ENCODE results near the gene COTL1.

Gene COTL1

DNA sequence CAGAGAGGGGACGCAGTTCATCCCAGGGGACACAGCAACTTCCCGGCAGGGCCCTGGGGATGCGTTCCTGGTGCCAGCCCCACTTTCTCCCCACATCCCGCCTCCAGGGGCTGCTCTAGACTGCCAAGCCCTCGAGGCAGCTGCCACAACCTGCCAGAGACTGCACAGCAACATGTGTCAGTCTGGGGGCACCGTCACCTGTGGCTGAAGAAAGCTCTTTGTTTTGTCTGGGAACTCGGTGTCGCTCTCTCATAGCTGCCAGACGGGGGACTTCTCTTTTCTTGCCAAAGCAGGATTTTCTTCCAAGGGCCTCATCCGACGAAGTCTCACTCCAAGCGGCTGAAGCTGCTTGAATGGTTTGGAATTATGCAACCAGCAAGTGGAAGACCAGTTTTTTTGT, 43.7 kb downstream of the COTL1 start:
- Histone ChIP-seq H3K4me1 (ENCODE audit: low read depth, poor library complexity, severe bottlenecking) (no peaks in the 10 kb centered on the region), H3K27me3 (ENCODE audit: insufficient read depth, low read depth) (peaks cover 23% of the 10 kb centered on the region; the same call in 1 of the 2 replicates), H3K79me2 (ENCODE audit: insufficient read depth, low read depth) (no peaks in the 10 kb centered on the region), H3K36me3 (ENCODE audit: insufficient read depth) (no peaks in the 10 kb centered on the region), H3K27ac (no peak overlapping the region), H3K9ac (no peak overlapping the region), H3K4me2 (no peak overlapping the region), H4K20me1 (ENCODE audit: insufficient read depth) (no peaks in the 10 kb centered on the region), H3K4me3 (IDR thresholded peaks at IDR 0.05; ENCODE audit: insufficient read depth, low read depth, low read length) (no peak overlapping the region), H2AFZ (ENCODE audit: low read depth) (no peak overlapping the region)
- TF ChIP-seq, protein P1, sequence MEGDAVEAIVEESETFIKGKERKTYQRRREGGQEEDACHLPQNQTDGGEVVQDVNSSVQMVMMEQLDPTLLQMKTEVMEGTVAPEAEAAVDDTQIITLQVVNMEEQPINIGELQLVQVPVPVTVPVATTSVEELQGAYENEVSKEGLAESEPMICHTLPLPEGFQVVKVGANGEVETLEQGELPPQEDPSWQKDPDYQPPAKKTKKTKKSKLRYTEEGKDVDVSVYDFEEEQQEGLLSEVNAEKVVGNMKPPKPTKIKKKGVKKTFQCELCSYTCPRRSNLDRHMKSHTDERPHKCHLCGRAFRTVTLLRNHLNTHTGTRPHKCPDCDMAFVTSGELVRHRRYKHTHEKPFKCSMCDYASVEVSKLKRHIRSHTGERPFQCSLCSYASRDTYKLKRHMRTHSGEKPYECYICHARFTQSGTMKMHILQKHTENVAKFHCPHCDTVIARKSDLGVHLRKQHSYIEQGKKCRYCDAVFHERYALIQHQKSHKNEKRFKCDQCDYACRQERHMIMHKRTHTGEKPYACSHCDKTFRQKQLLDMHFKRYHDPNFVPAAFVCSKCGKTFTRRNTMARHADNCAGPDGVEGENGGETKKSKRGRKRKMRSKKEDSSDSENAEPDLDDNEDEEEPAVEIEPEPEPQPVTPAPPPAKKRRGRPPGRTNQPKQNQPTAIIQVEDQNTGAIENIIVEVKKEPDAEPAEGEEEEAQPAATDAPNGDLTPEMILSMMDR (conservative IDR thresholded peaks at IDR 0.05; ENCODE audit: low read depth, low read length): no peak

DNA sequence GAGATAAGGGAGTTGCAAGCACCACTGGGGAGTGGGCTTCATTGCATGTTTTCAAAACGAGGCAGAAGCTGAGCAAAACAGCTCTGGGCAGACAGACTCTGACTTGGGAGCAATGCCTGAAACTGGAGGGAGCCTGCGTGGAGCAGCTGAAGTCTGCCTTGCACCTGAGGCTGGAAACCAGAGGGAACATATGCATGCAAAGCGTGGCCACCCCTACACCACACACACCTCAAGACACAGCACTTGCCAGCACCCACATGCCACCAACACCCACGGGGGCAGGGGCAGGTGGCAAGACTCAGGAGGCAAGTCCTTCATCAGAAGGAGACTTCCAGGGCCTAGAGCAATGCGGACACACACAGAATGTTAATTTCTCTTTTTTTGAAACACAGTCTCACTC, 45.8 kb downstream of the COTL1 start:
- H3K9ac ChIP-seq: no peak overlapping the region
- H3K4me2 ChIP-seq: no peak overlapping the region
- no peaks in the 10 kb centered on the region for H4K20me1 ChIP-seq (ENCODE audit: insufficient read depth)
- no peak overlapping the region for H3K27ac ChIP-seq
- no peak overlapping the region for H2AFZ ChIP-seq (ENCODE audit: low read depth)
- peaks cover 41% of the 10 kb centered on the region; the same call in 1 of the 2 replicates for H3K27me3 ChIP-seq (ENCODE audit: insufficient read depth, low read depth)
- H3K79me2 ChIP-seq (ENCODE audit: insufficient read depth, low read depth): no peaks in the 10 kb centered on the region
- no peak overlapping the region for H3K4me3 ChIP-seq (IDR thresholded peaks at IDR 0.05; ENCODE audit: insufficient read depth, low read depth, low read length)
- no peaks in the 10 kb centered on the region for H3K4me1 ChIP-seq (ENCODE audit: low read depth, poor library complexity, severe bottlenecking)
- H3K36me3 ChIP-seq (ENCODE audit: insufficient read depth): no peaks in the 10 kb centered on the region
- TF ChIP-seq, protein P1 (conservative IDR thresholded peaks at IDR 0.05; ENCODE audit: low read depth, low read length): no peak

DNA sequence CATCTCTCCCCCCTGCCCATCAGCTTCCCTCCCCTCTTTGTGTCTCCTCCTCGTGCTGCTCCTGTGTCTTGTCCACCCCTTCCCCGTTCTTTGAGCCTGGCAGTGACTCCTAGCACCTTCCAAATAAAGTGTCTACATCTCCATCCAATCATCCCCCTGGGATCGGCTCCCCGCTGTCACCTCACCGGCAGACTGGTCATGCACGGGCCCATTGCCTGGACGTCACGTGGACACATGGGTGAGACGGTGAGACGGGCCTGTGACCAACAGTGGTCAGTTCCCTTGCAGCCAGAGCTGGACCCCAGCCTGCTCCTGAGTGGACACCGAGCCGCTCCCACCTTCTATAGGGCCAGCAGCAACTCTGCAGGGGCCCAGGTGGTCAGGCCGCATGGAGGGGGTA, 46.4 kb downstream of the COTL1 start:
- H3K27ac ChIP-seq: no peak overlapping the region
- no peaks in the 10 kb centered on the region for H3K36me3 ChIP-seq (ENCODE audit: insufficient read depth)
- H3K79me2 ChIP-seq (ENCODE audit: insufficient read depth, low read depth): no peaks in the 10 kb centered on the region
- no peak overlapping the region for H3K4me3 ChIP-seq (IDR thresholded peaks at IDR 0.05; ENCODE audit: insufficient read depth, low read depth, low read length)
- no peak overlapping the region for H2AFZ ChIP-seq (ENCODE audit: low read depth)
- TF ChIP-seq, protein P1 (conservative IDR thresholded peaks at IDR 0.05; ENCODE audit: low read depth, low read length): no peak
- H3K9ac ChIP-seq: no peak overlapping the region
- no peak overlapping the region for H3K4me2 ChIP-seq
- peaks cover 47% of the 10 kb centered on the region; the same call in 1 of the 2 replicates for H3K27me3 ChIP-seq (ENCODE audit: insufficient read depth, low read depth)
- no peaks in the 10 kb centered on the region for H4K20me1 ChIP-seq (ENCODE audit: insufficient read depth)
- H3K4me1 ChIP-seq (ENCODE audit: low read depth, poor library complexity, severe bottlenecking): no peaks in the 10 kb centered on the region

DNA sequence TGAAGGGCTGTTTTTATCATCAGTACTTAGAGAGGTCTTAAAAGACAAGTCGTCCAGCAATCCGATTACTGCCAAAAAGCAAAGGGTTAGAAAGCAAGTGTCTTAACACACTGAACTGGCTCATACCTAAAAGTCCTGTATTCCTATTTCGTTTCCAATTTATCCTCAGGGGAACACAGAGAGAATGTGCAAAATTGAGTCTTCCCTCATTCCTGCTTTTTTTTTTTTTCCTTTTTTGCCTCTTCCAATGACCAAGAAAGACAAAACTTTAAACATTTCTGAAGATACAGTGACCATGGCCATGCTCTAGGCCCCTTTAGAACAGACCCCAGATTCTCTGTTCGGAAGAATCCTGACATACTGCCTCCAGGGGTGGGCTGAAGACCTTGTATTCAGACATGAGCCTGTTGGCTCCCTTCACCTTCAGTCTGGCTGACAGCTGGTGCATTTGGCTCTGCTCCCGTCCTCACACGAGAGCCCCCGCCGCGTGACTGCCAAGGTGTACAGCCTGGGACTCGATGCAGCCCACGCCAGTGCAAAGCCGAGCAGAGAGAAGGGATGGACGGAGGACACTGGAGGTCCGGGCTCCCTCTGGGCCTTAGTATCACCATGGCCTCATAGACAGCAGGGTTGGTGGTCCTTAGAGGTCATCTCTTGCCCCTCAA, 47.0 kb downstream of the COTL1 start:
- H3K27ac ChIP-seq: no peak overlapping the region
- no peaks in the 10 kb centered on the region for H3K4me1 ChIP-seq (ENCODE audit: low read depth, poor library complexity, severe bottlenecking)
- no peak overlapping the region for H3K4me2 ChIP-seq
- no peaks in the 10 kb centered on the region for H3K79me2 ChIP-seq (ENCODE audit: insufficient read depth, low read depth)
- peaks cover 50% of the 10 kb centered on the region; the same call in 1 of the 2 replicates for H3K27me3 ChIP-seq (ENCODE audit: insufficient read depth, low read depth)
- no peak overlapping the region for H3K9ac ChIP-seq
- no peaks in the 10 kb centered on the region for H3K36me3 ChIP-seq (ENCODE audit: insufficient read depth)
- no peak overlapping the region for H3K4me3 ChIP-seq (IDR thresholded peaks at IDR 0.05; ENCODE audit: insufficient read depth, low read depth, low read length)
- TF ChIP-seq, protein P1 (conservative IDR thresholded peaks at IDR 0.05; ENCODE audit: low read depth, low read length): no peak
- no peaks in the 10 kb centered on the region for H4K20me1 ChIP-seq (ENCODE audit: insufficient read depth)
- H2AFZ ChIP-seq (ENCODE audit: low read depth): no peak overlapping the region
